Measurements from ENCODE around the gene ZDHHC14.

ZDHHC14 gene

GRCh38 chr6:157361886-157362285 lies 19.1 kb upstream of the ZDHHC14 start:
- Histone ChIP-seq H3K4me2 (ENCODE audit: low read length) (no peak overlapping the region), H3K9me2 (replicated peaks; ENCODE audit: control insufficient read depth, low read length) (no peaks in the 10 kb centered on the region), H3K79me2 (ENCODE audit: control insufficient read depth, low read length) (no peaks in the 10 kb centered on the region), H3K36me3 (ENCODE audit: control insufficient read depth, low read length) (no peaks in the 10 kb centered on the region), H4K20me1 (ENCODE audit: control insufficient read depth, insufficient read depth, low read depth, low read length) (no peaks in the 10 kb centered on the region), H3K9me3 (ENCODE audit: control insufficient read depth, insufficient read depth, low read length) (no peaks in the 10 kb centered on the region), H3F3A (ENCODE audit: control insufficient read depth, insufficient read depth) (no peaks in the 10 kb centered on the region), H3K4me3 (ENCODE audit: low read length) (no peak overlapping the region), H3K4me1 (ENCODE audit: control insufficient read depth, low read length) (no peaks in the 10 kb centered on the region), H3K27ac (ENCODE audit: low read depth, low read length) (no peak overlapping the region), H3K27me3 (ENCODE audit: control insufficient read depth, low read length) (peaks cover 28% of the 10 kb centered on the region)
- TF ChIP-seq EZH2phosphoT487 (IDR thresholded peaks at IDR 0.05; ENCODE audit: borderline replicate concordance, low read length) (no peak), CTCF (IDR thresholded peaks at IDR 0.05; ENCODE audit: low read depth, low read length, poor library complexity, severe bottlenecking) (no peak)

- Histone ChIP-seq H3K4me2 (ENCODE audit: low read length) (no peak overlapping the region), H4K20me1 (ENCODE audit: control insufficient read depth, insufficient read depth, low read depth, low read length) (no peaks in the 10 kb centered on the region), H3K9me3 (ENCODE audit: control insufficient read depth, insufficient read depth, low read length) (no peaks in the 10 kb centered on the region), H3K27me3 (ENCODE audit: control insufficient read depth, low read length) (peaks cover 45% of the 10 kb centered on the region), H3K4me3 (ENCODE audit: low read length) (no peak overlapping the region), H3K79me2 (ENCODE audit: control insufficient read depth, low read length) (no peaks in the 10 kb centered on the region), H3K36me3 (ENCODE audit: control insufficient read depth, low read length) (no peaks in the 10 kb centered on the region), H3K27ac (ENCODE audit: low read depth, low read length) (no peak overlapping the region), H3F3A (ENCODE audit: control insufficient read depth, insufficient read depth) (peaks cover 5% of the 10 kb centered on the region), H3K4me1 (ENCODE audit: control insufficient read depth, low read length) (peaks cover 13% of the 10 kb centered on the region), H3K9me2 (replicated peaks; ENCODE audit: control insufficient read depth, low read length) (no peaks in the 10 kb centered on the region)
- TF ChIP-seq CTCF (IDR thresholded peaks at IDR 0.05; ENCODE audit: low read depth, low read length, poor library complexity, severe bottlenecking) (no peak), EZH2phosphoT487 (IDR thresholded peaks at IDR 0.05; ENCODE audit: borderline replicate concordance, low read length) (no peak)
Measured at GRCh38 chr6:157364705-157365104, 16.3 kb upstream of the ZDHHC14 start.

GRCh38 chr6:157366648-157367047 lies 14.3 kb upstream of the ZDHHC14 start:
- Histone ChIP-seq H3K36me3 (ENCODE audit: control insufficient read depth, low read length) (no peaks in the 10 kb centered on the region), H3K79me2 (ENCODE audit: control insufficient read depth, low read length) (no peaks in the 10 kb centered on the region), H3K27ac (ENCODE audit: low read depth, low read length) (no peak overlapping the region), H4K20me1 (ENCODE audit: control insufficient read depth, insufficient read depth, low read depth, low read length) (no peaks in the 10 kb centered on the region), H3K9me3 (ENCODE audit: control insufficient read depth, insufficient read depth, low read length) (no peaks in the 10 kb centered on the region), H3K9me2 (replicated peaks; ENCODE audit: control insufficient read depth, low read length) (no peaks in the 10 kb centered on the region), H3F3A (ENCODE audit: control insufficient read depth, insufficient read depth) (peaks cover 10% of the 10 kb centered on the region), H3K4me2 (ENCODE audit: low read length) (no peak overlapping the region), H3K4me3 (ENCODE audit: low read length) (no peak overlapping the region), H3K4me1 (ENCODE audit: control insufficient read depth, low read length) (peaks cover 21% of the 10 kb centered on the region), H3K27me3 (ENCODE audit: control insufficient read depth, low read length) (peaks cover 43% of the 10 kb centered on the region)
- no peak for TF ChIP-seq EZH2phosphoT487 (IDR thresholded peaks at IDR 0.05; ENCODE audit: borderline replicate concordance, low read length)
- no peak for TF ChIP-seq CTCF (IDR thresholded peaks at IDR 0.05; ENCODE audit: low read depth, low read length, poor library complexity, severe bottlenecking)
